Mucosa of stomach (tissue), 1 donor: ENCODE results near the gene TMC6.
"Not testable (repeated sequence)": the region's sequence is repeated elsewhere in the genome, so short reads cannot be mapped to it uniquely, and the experiment has no call there.

Source experiments
- H3K27me3 ChIP-seq: one replicate; pipeline ENCODE4 v1.7.0; 2013; ENCODE audit warnings: mild to moderate bottlenecking, low read length; ENCODE audit not compliant: control insufficient read depth, insufficient read depth
- H3K36me3 ChIP-seq: one replicate; pipeline ENCODE4 v1.7.0; 2013; ENCODE audit warnings: low read length; ENCODE audit not compliant: control insufficient read depth, insufficient read depth
- H3K4me1 ChIP-seq: one replicate; pipeline ENCODE4 v1.7.0; 2013; ENCODE audit warnings: mild to moderate bottlenecking, low read length; ENCODE audit not compliant: control insufficient read depth, insufficient read depth
- H3K4me3 ChIP-seq: one replicate; pipeline ENCODE4 v1.7.0; 2013; ENCODE audit warnings: low read length
- H3K9ac ChIP-seq: one replicate; pipeline ENCODE4 v1.7.0; 2013; ENCODE audit warnings: mild to moderate bottlenecking, low read length, moderate library complexity
- H3K9me3 ChIP-seq: one replicate; pipeline ENCODE4 v1.7.0; 2013; ENCODE audit warnings: mild to moderate bottlenecking, low read length, moderate library complexity; ENCODE audit not compliant: control insufficient read depth
- donor health status: Pancreatic carcinoma.

Gene TMC6

DNA sequence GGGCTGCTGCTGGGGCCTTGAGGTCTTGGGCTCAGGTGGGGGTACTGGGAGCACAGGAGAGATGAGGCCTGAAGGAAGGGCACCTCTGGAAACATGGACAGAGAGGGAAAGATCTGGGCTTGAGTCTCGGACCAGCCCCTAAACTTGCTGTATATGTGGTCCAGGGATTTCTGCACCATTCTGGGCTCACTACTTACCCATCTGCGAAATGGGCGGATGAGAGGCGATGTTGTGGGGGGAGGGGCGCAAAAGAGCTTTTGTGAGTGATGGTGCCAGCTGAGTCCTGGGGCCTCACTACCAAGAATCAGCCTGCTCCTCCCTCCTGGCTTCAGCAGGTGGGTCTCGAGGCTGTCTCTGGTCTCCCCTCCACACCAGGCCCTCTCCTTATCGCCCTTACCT, 17.9 kb upstream of the TMC6 start:
- no peak overlapping the region for H3K9ac ChIP-seq
- H3K4me1 ChIP-seq = peaks cover 66% of the 10 kb centered on the region
- no peaks in the 10 kb centered on the region for H3K9me3 ChIP-seq
- no peaks in the 10 kb centered on the region for H3K27me3 ChIP-seq
- H3K4me3 ChIP-seq = no peak overlapping the region
- no peaks in the 10 kb centered on the region for H3K36me3 ChIP-seq

DNA sequence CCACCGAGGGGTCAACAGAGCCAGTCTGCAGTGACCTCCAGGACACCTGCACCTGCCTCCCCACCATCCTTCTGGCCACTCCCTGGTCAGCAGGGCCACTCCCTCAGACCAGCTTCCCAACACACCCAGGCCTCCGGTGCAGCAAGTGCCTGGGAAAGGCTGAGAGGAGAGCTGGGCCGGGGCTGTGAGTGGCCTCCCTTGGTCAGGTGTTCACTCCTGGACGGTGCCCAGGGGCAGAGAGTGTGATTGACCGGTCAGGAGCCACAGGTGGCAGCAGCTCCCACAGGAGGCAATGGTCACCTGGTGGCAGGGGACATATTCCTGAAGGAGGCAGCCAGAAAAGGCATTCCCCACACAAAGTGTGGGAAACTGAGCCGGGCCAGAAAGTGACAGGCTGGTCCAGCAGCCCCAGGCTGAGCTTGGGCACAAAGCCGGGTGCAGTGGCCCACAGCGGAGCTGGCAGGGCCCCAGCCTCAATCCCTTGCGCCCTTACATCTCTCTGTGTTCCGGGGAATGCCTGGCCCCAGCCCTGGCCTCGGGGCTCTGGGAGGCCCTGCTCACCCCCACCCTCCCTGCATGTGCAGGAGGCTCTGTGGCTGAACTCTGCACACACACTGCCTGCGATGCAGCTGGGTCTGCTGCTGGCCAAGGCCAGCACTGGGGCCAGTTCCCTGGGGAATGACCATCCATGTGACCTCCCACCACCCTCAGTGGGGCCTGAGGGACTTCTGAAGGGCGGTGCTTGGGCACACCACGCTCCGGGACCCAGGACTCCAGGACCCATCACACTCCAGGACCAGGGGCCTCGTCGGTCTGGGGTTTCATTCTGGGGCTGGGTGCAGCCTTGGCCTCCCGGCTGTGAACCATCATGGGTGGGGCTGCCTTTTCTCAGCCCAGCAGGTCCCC, 16.4 kb upstream of the TMC6 start:
- H3K36me3 ChIP-seq = no peaks in the 10 kb centered on the region
- H3K9me3 ChIP-seq = no peaks in the 10 kb centered on the region
- H3K4me1 ChIP-seq = peaks cover 70% of the 10 kb centered on the region
- peak overlapping the region; percentile 39 for H3K9ac ChIP-seq
- H3K4me3 ChIP-seq = no peak overlapping the region
- H3K27me3 ChIP-seq = no peaks in the 10 kb centered on the region

DNA sequence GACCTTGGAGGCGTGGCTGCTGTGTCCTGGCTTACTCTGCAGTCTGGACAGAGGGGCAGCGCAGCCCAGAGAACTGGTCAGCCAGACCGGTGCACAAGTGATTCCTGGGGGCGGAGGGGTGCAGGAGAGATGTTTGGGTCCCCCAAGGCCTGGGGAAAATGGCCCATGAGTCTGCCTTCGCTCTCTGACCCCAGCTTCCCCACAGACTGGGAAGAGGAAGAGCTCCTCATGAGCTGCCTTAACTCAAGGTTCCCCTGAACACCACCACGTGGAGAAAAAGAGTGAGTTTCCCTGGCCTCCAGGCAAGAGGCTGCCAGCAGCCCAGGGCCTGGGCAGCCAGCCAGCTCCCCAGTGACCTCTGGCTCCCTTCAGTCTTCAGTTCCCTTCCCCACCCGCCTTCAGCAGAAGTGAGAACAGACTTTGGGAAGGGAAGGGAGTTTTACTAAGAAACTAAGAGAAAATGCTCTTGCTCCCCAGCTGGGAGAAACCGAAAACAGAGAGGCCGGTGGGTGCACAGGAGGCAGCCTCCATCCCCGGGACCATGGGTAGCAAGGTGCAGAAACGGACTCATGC, 15.7 kb upstream of the TMC6 start:
- Histone ChIP-seq H3K36me3 (no peaks in the 10 kb centered on the region), H3K27me3 (no peaks in the 10 kb centered on the region), H3K4me1 (peaks cover 73% of the 10 kb centered on the region), H3K9me3 (no peaks in the 10 kb centered on the region), H3K9ac (peak overlapping the region; percentile 39), H3K4me3 (no peak overlapping the region)

DNA sequence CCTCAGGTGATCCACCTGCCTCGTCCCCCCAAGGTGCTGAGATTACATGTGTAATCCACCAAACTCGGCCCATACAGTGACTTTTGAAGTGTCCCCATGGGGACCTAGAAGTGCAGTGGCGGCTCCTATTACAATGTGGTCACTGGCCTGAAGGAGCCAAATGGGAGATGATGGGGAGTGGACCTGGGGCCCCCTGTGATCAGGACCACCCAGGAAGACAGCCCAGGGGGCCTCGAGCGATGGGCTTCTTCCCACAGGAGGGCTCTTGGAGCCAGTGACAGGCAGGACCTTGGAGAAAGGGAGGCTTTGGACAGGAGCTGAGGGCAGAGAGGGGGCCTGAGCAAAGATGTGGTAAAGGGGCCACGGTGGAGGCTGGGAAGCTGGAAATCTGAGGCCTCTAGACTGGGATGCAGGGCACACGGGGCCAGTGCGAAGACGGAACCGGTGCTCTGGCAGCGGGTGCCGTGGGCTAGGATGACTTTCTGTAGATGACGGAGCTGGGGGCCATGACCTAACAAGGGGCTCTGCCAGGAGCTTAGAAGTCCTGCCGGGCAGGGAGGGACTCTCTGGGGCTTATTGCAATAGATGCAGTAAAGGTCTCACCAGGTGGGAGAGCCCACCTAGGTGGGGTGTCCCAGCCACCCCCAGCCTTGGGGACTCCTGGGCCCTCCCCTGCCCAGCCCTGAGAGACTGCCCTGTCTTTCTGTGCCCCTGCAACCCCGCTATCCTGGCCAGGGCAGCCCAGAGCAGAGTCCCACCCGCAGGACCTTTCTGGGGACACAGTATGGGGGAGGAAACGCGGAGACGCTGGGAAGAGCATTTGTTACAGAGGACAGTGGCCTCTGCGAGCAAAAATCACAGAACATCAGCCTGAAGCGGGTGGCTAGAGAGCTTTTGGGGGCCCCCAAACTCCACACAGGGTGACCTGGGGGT, 14.9 kb upstream of the TMC6 start:
- Histone ChIP-seq H3K27me3 (no peaks in the 10 kb centered on the region), H3K4me3 (no peak overlapping the region), H3K9me3 (no peaks in the 10 kb centered on the region), H3K4me1 (peaks cover 73% of the 10 kb centered on the region), H3K36me3 (no peaks in the 10 kb centered on the region), H3K9ac (peak overlapping the region; percentile 39)

DNA sequence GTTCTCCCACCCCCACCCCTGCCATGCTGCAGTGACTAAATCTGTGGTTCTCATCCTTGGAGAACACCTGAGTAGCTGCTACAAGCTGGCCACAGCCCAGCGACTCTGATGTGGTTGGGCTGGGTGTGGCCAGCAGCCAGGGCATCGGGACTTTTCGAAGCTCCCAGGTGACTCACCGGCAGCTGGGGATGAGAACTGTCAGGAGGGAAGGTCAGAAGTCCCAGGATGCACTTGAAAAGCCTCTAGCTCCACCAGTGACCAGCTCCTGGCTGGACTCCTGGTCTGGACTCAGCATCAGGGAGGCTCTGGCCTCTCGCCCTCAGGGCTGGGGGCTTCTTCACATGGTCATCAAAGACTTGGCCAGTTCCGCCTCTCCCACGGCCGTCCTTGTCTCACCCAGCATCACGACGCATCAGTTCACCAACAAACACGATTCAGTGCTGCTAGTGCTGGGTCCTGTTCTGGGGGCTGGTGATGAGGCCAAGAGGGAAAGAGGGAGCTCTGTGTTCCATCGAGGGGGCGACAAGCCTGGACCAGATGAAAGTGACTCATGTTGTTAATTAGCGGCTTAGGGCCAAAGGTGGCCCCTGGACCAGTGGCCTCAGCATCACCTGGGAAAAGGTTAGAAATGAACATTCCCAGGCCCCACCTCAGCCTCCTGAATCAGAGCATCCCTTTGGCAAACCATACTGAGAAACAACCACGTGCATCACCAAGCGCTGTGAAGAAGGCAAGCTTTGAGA, 13.7 kb upstream of the TMC6 start:
- no peak overlapping the region for H3K9ac ChIP-seq
- no peak overlapping the region for H3K4me3 ChIP-seq
- no peaks in the 10 kb centered on the region for H3K9me3 ChIP-seq
- no peaks in the 10 kb centered on the region for H3K27me3 ChIP-seq
- H3K4me1 ChIP-seq = peaks cover 73% of the 10 kb centered on the region
- H3K36me3 ChIP-seq = no peaks in the 10 kb centered on the region

DNA sequence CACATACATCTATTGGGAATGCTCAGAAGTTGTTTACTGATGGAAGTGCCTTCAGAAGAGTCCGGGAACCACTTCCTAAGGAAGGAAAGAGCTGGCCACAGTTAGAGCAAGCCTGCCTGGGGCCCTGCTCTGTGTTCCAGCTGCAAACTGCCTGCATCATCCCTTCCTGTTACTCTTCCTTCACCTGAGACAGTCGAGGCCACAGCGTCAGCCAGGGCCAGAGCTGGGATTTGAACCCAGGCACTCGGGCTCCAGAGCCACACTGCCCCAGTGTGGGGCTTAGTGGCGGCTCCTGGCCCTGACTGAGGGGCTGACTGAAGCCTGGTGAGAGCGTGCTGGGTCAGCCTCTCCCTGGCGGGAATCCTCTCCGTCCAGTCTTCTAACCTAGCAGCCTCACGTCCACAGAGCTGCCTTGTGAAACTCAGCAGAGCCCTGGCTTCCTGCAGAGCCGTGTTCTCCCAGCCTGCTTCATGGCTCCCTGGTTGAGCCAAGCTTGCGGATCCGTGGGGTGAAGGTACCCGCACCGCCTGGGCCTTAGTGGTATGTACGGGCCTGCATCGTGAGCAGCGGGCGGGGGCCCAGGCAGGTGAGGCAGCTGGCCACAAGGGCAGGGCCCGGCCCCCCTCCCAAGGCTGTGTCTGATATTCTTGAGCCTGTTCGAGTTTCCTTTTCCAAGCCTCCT, 13.0 kb upstream of the TMC6 start:
- Histone ChIP-seq H3K4me3 (no peak overlapping the region), H3K9ac (no peak overlapping the region), H3K4me1 (peaks cover 72% of the 10 kb centered on the region)

DNA sequence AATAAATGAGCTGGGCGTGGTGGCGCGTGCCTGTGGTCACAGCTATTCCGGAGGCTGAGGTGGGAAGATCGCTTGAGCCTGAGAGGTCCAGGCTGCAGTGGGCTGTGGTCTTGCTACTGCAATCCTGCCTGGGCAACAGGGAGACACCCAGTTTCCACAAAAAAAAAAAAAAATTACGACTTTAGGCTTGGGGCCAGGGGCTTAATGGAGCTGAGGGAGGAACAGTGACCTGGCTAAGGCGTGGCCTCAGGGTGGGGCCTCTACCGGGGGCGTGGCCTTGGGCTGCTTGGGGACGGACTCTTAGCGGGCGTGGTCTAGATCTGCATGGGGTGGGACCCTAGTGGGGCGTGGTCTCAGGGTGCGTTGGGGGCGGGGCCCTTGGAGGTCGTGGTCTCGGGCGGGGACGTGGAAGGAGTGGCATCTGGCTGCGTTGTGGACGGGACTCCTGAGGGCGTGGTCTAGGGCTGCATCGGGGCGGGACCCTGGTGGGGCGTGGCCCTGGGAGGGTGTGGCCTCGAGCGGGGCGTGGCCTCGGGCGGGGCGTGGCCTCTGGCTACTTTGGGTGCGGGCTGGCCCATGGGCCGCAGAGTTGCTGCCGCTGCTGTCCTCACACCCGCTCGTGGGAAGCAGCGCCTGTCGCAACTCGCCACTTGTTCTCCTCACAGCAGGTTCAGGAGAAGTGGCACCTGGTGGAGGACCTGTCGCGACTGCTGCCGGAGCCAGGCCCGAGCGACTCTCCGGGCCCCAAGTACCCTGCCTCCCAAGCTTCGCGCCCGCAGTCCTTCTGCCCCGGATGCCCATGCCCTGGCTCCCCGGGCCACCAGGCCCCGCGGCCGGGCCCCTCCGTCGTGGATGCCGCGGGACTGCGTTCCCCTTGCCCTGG, 11.9 kb upstream of the TMC6 start:
- Histone ChIP-seq H3K4me1 (peaks cover 60% of the 10 kb centered on the region), H3K36me3 (no peaks in the 10 kb centered on the region), H3K27me3 (no peaks in the 10 kb centered on the region), H3K9ac (no peak overlapping the region), H3K4me3 (no peak overlapping the region), H3K9me3 (no peaks in the 10 kb centered on the region)

More for the DNA sequence above, 13.0 kb upstream of the TMC6 start:
- Histone ChIP-seq H3K36me3 (no peaks in the 10 kb centered on the region), H3K9me3 (no peaks in the 10 kb centered on the region), H3K27me3 (no peaks in the 10 kb centered on the region)

DNA sequence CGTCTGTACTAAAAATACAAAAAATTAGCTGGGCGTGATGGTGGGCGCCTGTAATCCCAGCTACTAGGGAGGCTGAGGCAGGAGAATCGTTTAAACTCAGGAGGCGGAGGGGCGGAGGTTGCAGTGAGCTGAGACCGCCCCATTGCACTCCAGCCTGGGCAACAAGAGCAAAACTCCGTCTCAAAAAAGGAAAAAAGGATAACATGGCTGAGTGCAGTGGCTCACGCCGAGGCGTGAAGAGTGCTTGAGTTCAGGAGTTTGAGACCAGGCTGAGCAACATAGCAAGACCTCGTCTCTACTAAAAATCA, 11.3 kb upstream of the TMC6 start:
- peaks cover 54% of the 10 kb centered on the region for H3K4me1 ChIP-seq
- not testable (repeated sequence) for H3K9ac ChIP-seq, H3K36me3 ChIP-seq, H3K4me3 ChIP-seq, H3K27me3 ChIP-seq, H3K9me3 ChIP-seq

DNA sequence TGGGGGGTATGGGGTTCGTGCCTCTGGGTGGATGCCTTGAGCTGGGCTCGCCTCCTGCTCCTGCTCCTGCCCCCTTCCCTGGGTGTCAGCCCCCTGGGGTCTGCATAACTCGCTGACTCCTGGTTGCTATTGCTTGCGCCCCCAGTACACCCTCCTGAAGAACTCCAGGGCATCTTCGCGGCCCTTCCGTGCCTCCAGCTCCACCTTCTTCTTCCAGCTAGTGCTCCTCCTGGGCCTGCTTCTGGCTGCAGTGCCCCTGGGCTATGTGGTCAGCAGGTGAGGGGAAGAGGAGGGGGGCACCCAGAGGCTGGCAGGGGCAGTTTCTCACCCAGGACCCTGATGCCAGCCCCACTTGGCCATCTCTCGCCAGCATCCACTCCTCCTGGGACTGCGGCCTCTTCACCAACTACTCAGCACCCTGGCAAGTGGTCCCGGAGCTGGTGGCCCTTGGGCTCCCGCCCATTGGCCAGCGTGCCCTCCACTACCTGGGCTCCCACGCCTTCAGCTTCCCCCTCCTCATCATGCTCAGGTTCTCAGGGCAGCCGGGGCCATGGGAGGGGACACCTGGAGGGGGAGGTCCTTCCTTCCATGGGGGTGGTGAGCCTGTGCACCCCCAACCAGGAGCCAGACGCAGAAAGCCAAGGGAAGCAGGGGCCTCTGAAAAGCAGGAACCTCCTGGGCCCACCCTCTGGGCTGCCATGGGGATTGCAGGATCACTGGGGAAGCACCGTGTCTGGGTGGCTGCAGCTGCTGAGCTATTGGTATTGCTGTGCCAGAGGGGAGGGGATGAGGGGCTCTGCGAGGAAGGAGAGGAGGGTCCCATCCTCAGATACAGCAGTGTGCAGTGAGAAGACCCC, 9.9 kb upstream of the TMC6 start:
- Histone ChIP-seq H3K27me3 (no peaks in the 10 kb centered on the region), H3K9me3 (no peaks in the 10 kb centered on the region), H3K4me3 (no peak overlapping the region), H3K4me1 (peaks cover 40% of the 10 kb centered on the region), H3K36me3 (no peaks in the 10 kb centered on the region), H3K9ac (no peak overlapping the region)
